HG02610 (cell line): ENCODE measurements around the gene NPRL2.

Source experiments
- ATAC-seq: cut with Tn5 transposase; IDR thresholded peaks from one replicate; pipeline ENCODE4 v1.9.1; 2021; ENCODE audit warnings: mild to moderate bottlenecking, moderate library complexity; ENCODE audit not compliant: unreplicated experiment

The NPRL2 gene

DNA sequence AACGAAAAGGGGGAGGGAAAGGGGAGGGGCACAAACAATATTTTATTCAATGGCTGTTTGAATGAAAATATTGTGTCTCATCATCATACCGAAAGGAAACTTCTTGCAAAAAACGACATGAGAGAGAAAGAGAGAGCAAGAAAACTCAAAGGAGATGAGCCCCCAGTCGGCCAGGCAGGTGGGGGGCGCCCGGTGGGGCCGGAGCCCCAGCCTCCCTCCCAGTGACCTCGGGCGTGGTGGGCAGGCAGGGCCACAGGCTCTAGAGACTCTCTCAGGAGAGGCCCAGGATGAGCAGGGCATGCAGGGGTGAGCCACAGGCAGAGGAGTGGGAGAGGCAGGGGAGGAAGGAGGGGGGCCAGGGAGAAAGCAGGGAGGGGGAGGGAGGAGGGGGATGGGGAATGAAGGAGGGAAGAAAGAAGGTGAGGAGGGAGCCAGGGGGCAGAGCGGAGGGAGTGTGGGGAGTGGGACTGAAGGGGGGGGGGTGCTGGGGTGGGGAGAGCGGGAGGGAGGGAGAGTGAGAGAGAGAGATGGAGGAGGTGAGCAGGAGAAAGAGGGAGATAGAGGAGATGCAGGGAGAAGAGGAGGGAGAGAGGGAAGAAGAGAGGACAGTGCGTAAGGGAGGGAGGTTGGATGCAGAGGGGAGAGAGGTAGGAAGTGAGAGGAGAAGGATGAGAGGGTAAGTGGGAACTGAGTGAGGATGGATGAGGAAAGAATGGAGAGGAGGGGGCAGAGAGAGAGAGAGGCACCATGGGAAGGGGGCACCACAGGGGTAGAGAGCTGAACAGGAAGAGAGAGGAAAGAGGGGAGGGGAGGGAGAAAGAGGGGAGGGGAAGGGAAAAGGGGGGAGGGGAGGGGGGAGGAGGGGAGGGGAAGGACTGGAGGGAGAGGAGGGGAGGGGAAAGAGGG lies 22.8 kb upstream of the NPRL2 start:
- no peak for ATAC-seq

GRCh38 chr3:50372349-50372748 lies 21.8 kb upstream of the NPRL2 start:
- no peak for ATAC-seq

GRCh38 chr3:50371133-50371685 lies 20.6 kb upstream of the NPRL2 start:
- no peak for ATAC-seq

DNA sequence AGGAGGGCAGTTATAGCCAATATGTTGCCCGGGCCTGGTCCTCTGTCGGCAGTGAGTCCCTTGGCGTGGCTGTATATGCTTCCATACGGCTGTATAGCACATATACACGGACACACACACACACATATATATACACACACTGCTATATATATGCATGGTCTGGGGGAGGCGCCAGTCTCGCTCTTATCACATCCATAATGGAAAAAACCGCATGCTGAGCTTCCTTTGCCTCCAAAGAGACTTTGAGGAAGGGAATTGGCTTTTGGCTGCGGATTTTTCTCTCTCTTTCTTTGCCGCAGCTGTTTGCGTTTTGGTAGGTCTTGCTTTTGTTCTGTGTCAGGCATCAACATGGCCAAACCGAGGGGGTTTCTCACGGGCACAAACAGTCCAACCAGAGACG lies 20.0 kb upstream of the NPRL2 start:
- no peak for ATAC-seq

DNA sequence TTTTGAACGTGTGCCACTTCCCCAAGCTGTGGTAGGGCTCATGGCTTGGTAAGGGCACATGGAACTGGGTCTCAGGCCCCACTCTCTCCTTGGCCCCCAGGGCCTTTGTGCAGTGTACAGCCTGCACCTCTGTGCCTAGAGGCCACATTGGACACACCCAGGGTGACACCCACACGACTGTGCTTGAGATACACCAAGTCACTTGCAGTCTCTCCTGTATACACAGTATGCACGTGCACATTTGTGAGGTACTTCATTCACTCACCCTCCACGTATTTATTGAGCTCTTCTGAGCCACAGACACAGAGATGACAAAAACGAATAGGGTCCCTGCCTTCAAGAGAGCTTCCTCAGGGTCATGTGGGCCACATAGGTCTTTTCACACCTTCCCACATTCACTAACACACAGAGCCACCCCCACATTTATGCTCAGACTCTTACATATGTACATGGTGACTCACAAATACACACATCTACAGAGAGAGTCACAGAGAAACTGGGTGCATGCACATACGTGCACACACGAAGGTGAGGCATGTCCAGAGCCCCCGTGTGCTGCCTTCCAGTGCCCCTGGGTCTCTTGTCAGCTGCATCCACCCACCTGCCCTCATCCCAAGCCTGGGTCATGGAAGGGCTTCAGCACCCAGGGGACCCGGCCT lies 18.6 kb upstream of the NPRL2 start:
- no peak for ATAC-seq

DNA sequence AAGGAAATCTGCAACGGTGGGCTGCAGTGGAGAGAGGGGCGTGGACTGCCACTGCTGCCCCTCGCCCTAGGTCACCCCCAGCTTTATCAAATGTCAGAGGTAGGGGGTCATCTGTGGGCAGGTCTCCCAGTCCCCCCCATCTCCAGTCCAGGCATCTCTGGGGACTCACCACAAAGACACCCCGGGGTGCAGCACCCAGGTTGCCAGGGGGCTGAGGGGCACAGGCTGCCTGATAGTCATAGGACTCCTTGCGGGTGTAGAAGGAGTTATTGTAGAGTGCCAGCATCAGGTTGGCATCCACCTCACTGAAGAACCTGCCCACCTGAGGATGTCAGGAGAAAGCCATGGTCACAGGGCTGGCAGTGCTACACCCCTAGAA lies 15.3 kb upstream of the NPRL2 start:
- no peak for ATAC-seq

GRCh38 chr3:50365080-50365841 lies 14.7 kb upstream of the NPRL2 start:
- ATAC-seq, result peak; percentile 89

DNA sequence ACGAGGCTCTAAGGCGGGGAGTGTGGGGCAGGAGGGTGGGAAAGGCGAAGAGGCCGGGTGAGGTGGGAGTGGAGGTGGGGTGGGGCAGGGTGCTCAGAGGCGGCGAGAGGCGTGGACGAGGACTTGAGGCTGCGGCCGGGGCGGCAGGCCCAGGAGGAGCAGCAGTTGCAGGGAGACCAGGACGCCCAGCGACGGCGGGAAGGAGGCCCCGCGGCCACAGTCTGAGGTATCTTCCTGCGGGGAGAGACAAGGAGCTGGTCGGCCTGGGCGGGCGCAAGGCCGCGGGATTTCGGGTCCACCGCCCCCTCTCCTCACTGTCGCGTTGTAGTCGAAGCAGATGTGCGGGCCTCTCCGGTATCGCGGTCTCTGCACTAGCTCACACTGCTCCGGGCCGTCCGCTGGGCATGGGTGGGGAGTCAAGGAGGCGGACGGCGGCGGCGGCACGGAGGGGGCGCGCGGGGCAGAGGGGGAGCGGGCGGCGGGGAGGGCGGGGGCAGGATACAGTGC lies 14.1 kb upstream of the NPRL2 start:
- no peak for ATAC-seq

- ATAC-seq, result peak; percentile 5
Observed at GRCh38 chr3:50359760-50360110, 9.2 kb upstream of the NPRL2 start.

DNA sequence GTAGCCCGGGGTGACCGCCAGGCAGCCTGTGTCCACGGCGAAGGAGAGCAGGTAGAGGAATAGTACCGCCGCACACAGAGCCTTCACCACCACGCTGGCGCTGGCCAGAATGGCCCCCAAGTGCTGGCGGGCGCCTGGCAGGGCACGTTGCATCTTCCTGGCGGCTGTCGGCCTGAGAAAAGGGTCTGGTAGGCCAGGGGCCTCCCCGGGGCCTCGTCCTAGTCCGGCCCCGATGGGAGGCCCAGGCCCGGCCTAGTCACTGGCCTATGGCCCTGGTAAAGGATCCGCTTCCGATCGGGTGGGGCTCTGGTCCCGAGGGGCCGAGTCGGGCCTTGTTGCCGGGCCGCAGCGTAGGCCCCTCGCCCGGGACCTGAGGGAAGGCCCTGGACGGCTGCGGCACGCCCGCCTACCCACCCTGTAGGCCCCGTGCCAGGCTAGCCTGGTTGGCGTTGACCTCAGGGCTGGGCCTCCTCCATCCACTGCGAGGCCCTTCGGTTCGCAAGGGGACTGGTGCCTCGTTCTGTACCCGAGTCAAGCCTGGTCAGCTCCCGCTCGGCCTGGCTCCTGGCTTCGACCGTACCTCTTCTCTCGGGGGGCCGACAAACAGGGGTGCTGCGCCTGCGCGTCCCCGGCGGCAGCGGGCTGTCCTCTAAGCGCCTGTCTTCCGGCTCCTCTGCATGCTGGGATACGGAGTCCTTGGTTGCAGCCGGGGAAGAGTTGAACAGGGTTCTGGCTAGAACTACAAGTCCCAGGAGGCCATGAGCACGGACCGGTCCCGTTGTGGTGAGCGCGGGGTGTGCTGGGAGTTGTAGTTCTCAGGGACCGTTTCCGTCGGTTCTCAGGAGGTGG lies 8.6 kb upstream of the NPRL2 start, which contains the start of gene TMEM115:
TMEM115 (minus strand) TSS at position 611 of the 849 bp plus-strand sequence; CDS start at position 153, 458 bp downstream.
- ATAC-seq, result peak; percentile 99

DNA sequence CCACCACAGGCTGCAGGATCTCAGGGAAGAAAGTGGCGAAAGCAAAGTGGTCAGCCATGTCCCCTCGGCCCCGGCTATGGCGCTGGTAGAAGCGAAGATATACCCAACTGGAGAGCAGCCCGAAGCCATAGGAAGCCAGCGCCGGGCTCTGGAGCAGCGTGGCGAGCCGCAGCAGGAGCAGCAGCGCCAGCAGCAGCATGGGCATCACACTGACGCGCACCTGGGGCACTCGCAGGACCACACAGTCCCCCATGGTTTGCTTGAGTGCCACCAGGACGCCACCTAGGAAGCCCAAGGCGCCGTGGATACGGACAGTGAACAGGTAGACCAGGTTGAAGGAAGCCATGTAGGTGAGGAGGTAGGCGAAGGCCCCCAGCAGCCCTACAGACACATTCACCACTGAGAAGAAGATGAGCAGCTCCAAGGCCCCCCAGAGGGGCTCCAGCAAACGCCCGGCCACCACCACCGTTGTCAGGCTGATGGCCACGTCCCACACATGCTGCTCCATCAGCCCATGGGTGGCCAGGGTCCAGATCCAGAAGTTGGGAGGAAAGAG lies 7.9 kb upstream of the NPRL2 start:
- no peak for ATAC-seq

DNA sequence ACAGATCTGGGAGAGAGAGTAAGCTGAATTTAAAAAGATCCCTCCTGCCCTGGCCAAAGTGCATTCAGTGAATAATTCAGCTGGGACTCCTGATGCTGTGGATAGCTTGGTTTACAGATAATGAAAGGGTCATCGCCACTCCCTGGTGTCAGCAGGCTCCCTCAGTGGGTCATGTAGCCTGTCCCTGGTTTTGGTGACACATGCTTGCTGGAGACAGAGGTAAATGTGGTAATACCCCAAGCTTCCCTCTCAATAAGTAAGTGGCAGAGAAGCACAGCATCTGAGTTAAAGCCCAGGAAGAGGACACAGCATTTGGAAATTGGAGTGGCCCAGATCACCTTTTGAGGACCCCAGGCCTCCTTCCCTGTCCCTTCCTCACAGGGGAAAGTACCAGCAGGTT lies 6.9 kb upstream of the NPRL2 start:
- no peak for ATAC-seq

- no peak for ATAC-seq
Observed at GRCh38 chr3:50356553-50356952, 6.0 kb upstream of the NPRL2 start.

DNA sequence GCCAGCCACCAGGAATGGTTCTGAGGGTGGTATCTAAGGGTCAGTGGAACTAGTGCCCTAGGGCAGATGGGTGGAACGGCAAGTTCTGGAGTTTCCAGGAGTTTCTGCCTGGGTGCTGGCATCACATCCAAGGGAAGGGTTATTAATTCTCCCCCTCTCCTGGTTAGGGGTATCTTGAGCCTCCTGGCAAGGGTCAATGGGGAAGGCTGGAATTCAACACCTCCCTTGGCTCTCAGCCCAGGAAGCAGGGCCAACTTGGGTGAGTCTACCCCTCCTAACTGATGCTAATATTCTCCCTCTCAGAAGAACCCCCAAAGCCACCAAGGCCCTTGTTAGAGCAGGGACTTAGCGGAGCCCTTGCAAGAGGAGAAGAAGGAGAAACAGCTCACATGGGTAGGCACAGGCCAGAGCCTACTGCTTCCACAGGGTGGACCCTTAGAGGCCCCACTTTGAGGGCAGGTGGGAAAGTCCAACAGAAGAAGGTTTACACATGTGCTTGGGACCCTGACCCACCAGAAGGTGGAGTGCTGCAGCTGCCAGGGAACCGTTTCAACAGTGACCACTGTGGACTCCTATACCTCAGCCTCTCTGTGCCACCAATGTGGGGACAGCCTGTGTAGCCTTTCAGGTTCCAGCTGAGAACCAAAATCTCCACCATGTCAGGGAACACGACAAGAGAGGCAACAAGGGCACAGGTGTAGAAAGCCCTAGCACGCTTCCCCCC lies 5.4 kb upstream of the NPRL2 start:
- ATAC-seq, result no peak

GRCh38 chr3:50354850-50355249 lies 4.3 kb upstream of the NPRL2 start:
- no peak for ATAC-seq

DNA sequence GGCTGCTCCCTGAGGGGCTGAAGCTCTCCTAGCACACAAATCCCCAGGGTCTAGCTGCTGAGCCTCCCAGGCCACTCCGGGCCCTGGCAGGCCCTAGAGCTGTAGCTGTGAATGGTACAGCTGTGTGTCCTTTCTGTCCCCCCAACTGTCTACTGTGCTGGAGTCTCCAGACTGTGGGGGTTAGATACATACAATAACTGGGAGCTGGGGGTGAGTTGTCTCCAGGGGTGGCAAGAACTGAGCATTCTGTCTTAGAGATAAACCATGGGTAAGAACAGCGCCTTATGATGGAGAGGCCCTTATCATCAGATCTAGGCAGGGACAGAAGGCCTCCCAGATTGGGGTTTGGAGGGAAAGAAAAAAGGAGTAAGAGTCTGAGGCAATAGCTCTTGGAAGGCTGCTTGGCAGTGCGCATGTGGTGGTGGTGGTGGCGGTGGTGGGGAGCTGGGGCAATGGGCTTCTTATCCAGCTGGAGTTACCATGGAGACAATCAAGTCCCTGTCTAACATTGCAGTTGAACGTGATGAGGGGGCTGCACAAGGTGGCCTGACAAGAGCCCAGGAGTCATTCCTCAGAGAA lies 3.7 kb upstream of the NPRL2 start:
- ATAC-seq, result no peak

GRCh38 chr3:50353245-50354004 lies 2.9 kb upstream of the NPRL2 start:
- no peak for ATAC-seq

DNA sequence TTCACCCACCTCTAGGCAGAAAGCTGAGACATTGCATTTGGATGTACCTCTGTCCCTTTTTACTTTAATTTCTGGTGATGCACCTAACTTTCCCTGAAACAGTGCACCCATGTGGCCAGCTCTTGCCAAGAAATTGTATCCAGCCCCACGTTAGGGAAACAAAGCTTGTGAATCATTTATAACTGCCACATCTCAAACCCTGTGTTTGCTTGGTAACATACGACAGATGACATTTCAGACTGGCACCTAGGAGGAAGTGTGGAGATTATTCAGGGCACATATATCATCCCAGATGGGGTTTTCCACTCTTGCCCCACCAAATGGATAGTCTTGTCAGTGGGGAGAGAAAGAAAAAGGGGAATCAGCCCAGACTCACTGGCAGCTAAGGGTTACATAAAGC lies 2.2 kb upstream of the NPRL2 start:
- no peak for ATAC-seq
